GM18867 (cell line): ENCODE data around the gene ZNF616.

ENCODE experiments used
- ATAC-seq: cut with Tn5 transposase; IDR thresholded peaks from one replicate; pipeline ENCODE4 v1.9.1; 2021; ENCODE audit warnings: mild to moderate bottlenecking, moderate library complexity; ENCODE audit not compliant: unreplicated experiment

The ZNF616 gene

GRCh38 chr19:52139252-52140031 lies at the start of gene ZNF616:
Gene ZNF616, minus strand, starts transcription at chr19:52139938. Its CDS starts 9,426 bp downstream, at chr19:52130512.
- peak; percentile 66 for ATAC-seq

- ATAC-seq = peak; percentile 7
Measured at GRCh38 chr19:52188822-52189734, 49.3 kb upstream of the ZNF616 start.

- no peak for ATAC-seq
Measured at GRCh38 chr19:52187407-52187806, 47.7 kb upstream of the ZNF616 start.

GRCh38 chr19:52176574-52176973 lies 36.8 kb upstream of the ZNF616 start:
- no peak for ATAC-seq

GRCh38 chr19:52172347-52172746 lies 32.6 kb upstream of the ZNF616 start:
- no peak for ATAC-seq

- peak; percentile 84 for ATAC-seq
Measured at GRCh38 chr19:52171321-52172169, 31.8 kb upstream of the ZNF616 start, which contains the start of gene ZNF836. Gene ZNF836, minus strand, starts transcription at chr19:52171621. Its CDS starts 3,549 bp downstream, at chr19:52168072.

GRCh38 chr19:52170863-52171320 lies 31.2 kb upstream of the ZNF616 start:
- peak; percentile 29 for ATAC-seq

- no peak for ATAC-seq
Measured at GRCh38 chr19:52170304-52170703, 30.6 kb upstream of the ZNF616 start.

GRCh38 chr19:52155596-52156359 lies 16.0 kb upstream of the ZNF616 start:
- ATAC-seq = no peak

- no peak for ATAC-seq
Measured at GRCh38 chr19:52148256-52148655, 8.5 kb upstream of the ZNF616 start.

- ATAC-seq = no peak
Measured at GRCh38 chr19:52142001-52142595, 2.4 kb upstream of the ZNF616 start.

GRCh38 chr19:52141203-52141602 lies 1.5 kb upstream of the ZNF616 start:
- no peak for ATAC-seq

- ATAC-seq = peak; percentile 97
Measured at GRCh38 chr19:52140032-52140710, 433 bp upstream of the ZNF616 start.

GRCh38 chr19:52138983-52139251 lies 821 bp downstream of the ZNF616 start:
- ATAC-seq = no peak

GRCh38 chr19:52138278-52138982 lies 1.3 kb downstream of the ZNF616 start:
- no peak for ATAC-seq

GRCh38 chr19:52120286-52120685 lies 19.5 kb downstream of the ZNF616 start:
- ATAC-seq = no peak

- no peak for ATAC-seq
Measured at GRCh38 chr19:52115526-52116053, 24.1 kb downstream of the ZNF616 start.

- ATAC-seq = no peak
Measured at GRCh38 chr19:52114691-52115090, 25.0 kb downstream of the ZNF616 start.
